Activated CD8-positive, alpha-beta T cell treated with anti-CD3 and anti-CD28 coated beads for 36 hours (primary cell): Measurements from ENCODE around the gene DYSF. TPM values are rescaled to one million over a fixed set of nuclear protein-coding genes. Genes with fewer than 3 reads are reported as not detected.

Experiments used
- ATAC-seq: fragments of 200-7000 bp; cut with Tn5 transposase; one replicate; pipeline ENCODE4 v1.10.0; 2021; ENCODE audit warnings: mild to moderate bottlenecking, moderate library complexity
- CTCF ChIA-PET: fragments of 350-600 bp; sonication (Branson Sonifier 250); formaldehyde crosslinking; loops from one replicate; lab custom pipeline; 2021; ENCODE audit warnings: antibody characterized with exemption; lab: Charles Lee
- POLR2A ChIA-PET: fragments of 350-600 bp; sonication (Branson Sonifier 250); formaldehyde crosslinking; loops from one replicate; lab custom pipeline; 2021; ENCODE audit warnings: antibody characterized with exemption; lab: Charles Lee
- DNase-seq: peaks from one replicate; pipeline ENCODE4 v3.0.0-alpha.2; 2020
- H3K27ac Mint-ChIP-seq: one replicate; pipeline ENCODE4 v1.8.0; 2021; ENCODE audit warnings: mild to moderate bottlenecking, mixed read lengths
- H3K27me3 Mint-ChIP-seq: one replicate; pipeline ENCODE4 v1.8.0; 2021; ENCODE audit warnings: mixed read lengths
- H3K36me3 Mint-ChIP-seq: one replicate; pipeline ENCODE4 v1.8.0; 2021; ENCODE audit warnings: low read depth, mixed read lengths
- H3K4me1 Mint-ChIP-seq: one replicate; pipeline ENCODE4 v1.8.0; 2021; ENCODE audit warnings: low read depth, mixed read lengths
- H3K4me3 Mint-ChIP-seq: one replicate; pipeline ENCODE4 v1.8.0; 2021; ENCODE audit warnings: mild to moderate bottlenecking, moderate library complexity, mixed read lengths
- H3K9me3 Mint-ChIP-seq: one replicate; pipeline ENCODE4 v1.8.0; 2021; ENCODE audit warnings: mixed read lengths
- intact Hi-C: fragments of 100-400 bp; cut with micrococcal nuclease; formaldehyde crosslinking; loops from one replicate; pipeline ENCODE4 v1.10.0; 2022
- total RNA-seq, 2 experiments: library from RNA; stranded (reverse); gene quantifications; one replicate each; pipeline ENCODE4 v1.2.3, GENCODE V29; 2021
- TF ChIP-seq, protein P1 (sequence below): fragments of 200-600 bp; IDR thresholded peaks from one replicate; pipeline ENCODE4 v1.8.0; 2022; ENCODE audit warnings: antibody characterized with exemption, mild to moderate bottlenecking

DYSF gene
- total RNA-seq, 2 experiments from 2014 or later: 3.5 to 3.8 TPM

DNA sequence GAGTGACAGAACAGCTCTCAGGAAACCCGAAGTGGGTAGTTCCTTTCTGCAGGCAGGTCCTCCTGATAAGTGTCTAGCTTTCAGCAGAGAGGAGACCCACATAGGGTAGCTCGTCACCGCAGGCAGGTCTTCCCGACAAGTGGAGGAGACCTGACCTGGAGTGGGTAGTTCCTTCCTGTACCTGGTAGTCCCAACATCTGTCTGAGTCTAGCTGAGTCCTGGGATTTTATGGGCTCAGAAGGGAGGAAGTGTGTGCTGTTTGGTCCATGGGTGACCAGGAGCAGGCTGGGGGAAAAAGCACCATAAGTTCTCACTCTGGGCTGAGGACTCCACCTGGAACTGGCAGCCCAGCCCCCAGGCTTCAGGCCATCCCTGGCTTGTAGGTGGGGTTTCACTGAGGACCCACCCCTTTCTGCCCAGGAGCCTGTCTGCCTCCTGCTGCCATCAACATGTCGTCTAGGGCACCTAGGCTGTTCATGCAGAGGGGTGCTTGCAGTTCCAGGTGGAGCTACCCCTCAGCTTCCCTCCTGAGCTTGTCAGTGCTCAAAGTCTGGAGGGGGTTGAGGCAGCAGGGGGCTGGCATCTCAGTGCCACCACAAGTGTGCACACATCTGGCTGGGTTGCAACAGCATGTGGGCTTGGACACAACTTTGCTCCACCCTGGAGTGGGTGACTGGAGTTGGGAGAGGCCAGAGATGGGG lies 9.4 kb downstream of the DYSF start:
- Mint-ChIP-seq H3K4me1 (peaks cover 4% of the 10 kb centered on the region), H3K9me3 (no peaks in the 10 kb centered on the region), H3K4me3 (no peak overlapping the region), H3K27ac (no peak overlapping the region), H3K36me3 (no peaks in the 10 kb centered on the region), H3K27me3 (peaks cover 12% of the 10 kb centered on the region)
- DNase-seq: no peak
- TF ChIP-seq, protein P1, sequence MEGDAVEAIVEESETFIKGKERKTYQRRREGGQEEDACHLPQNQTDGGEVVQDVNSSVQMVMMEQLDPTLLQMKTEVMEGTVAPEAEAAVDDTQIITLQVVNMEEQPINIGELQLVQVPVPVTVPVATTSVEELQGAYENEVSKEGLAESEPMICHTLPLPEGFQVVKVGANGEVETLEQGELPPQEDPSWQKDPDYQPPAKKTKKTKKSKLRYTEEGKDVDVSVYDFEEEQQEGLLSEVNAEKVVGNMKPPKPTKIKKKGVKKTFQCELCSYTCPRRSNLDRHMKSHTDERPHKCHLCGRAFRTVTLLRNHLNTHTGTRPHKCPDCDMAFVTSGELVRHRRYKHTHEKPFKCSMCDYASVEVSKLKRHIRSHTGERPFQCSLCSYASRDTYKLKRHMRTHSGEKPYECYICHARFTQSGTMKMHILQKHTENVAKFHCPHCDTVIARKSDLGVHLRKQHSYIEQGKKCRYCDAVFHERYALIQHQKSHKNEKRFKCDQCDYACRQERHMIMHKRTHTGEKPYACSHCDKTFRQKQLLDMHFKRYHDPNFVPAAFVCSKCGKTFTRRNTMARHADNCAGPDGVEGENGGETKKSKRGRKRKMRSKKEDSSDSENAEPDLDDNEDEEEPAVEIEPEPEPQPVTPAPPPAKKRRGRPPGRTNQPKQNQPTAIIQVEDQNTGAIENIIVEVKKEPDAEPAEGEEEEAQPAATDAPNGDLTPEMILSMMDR: no peak
- no peak for ATAC-seq
- intact Hi-C loops: no loop called here
- POLR2A ChIA-PET: no interaction called here
- CTCF ChIA-PET: interaction anchor here (1.5 to 4.6 kb wide), 4 partner anchors 13 to 48 kb away, joined by 3 to 39 read pairs (median 10); no protein-coding TSS in a partner anchor

DNA sequence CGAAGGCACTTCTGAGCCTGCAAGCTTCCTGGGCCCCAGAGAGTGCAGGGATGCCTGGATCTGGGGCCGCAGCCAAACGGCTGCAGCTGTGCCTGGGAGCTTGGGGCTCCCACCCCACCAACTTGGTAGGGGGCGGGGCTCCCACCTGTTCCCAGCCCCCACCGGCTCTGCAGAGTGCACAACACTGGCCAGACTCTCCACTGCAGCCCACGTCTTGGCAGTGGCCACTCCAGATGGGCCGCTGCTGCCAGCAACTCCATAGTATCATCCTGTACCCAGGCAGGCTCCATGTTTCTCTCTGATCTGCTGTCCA lies 9.9 kb downstream of the DYSF start:
- Mint-ChIP-seq H3K4me1 (peaks cover 4% of the 10 kb centered on the region), H3K36me3 (no peaks in the 10 kb centered on the region), H3K27me3 (peaks cover 14% of the 10 kb centered on the region), H3K4me3 (no peak overlapping the region), H3K9me3 (no peaks in the 10 kb centered on the region), H3K27ac (no peak overlapping the region)
- ChIA-PET CTCF (interaction anchor here (4.0 to 4.6 kb wide), 2 partner anchors 14 to 47 kb away, joined by 15 to 39 read pairs; no protein-coding TSS in a partner anchor), POLR2A (no interaction called here)
- DNase-seq (no peak), ATAC-seq (no peak)
- TF ChIP-seq, protein P1: no peak
- intact Hi-C loops: no loop called here

DNA sequence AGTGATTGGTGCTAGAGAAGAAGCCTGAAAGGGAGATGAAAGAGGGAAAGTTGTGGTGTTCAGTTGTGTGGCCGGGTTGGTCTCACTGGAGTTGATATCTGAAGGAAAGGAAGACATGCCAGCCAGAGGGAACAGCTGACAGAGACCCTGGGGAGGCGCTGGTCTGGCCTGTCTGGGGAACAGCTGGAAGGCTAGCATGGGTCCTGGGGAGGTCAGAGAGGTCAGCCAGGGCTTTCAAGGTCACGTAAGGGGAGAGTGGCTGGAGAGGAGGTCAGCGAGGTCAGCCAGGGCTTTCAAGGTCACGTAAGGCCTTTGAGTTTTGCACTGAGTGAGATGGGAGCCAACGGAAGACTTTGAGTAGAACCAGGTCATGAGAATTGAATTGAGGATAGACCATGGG lies 11.0 kb downstream of the DYSF start:
- Mint-ChIP-seq H3K27me3 (peaks cover 24% of the 10 kb centered on the region), H3K9me3 (no peaks in the 10 kb centered on the region), H3K27ac (no peak overlapping the region), H3K4me3 (no peak overlapping the region), H3K36me3 (no peaks in the 10 kb centered on the region), H3K4me1 (peaks cover 4% of the 10 kb centered on the region)
- intact Hi-C loops: no loop called here
- TF ChIP-seq, protein P1: no peak
- POLR2A ChIA-PET: no interaction called here
- CTCF ChIA-PET: no interaction called here
- ATAC-seq (no peak), DNase-seq (no peak)

DNA sequence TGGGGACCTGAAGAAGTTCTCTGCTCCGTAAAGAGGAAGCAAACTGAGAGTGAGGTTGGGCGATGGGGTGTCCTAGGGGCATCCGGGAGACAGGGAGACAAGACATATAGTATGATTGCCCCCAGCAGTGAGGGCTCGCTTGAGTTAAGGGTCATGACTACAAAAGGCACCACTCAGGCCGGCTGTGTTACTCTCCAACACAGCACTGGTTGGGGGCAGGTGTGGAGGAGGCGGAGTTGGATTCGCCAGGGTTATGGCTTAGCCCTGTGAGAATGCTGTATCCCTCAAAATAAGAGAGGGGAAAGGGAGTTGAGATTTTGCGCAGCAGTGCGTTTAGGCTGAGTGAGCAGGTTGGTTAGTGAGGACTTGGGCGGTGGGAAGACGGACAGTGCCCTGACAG lies 12.0 kb downstream of the DYSF start:
- no peaks in the 10 kb centered on the region for H3K36me3 Mint-ChIP-seq
- CTCF ChIA-PET: no interaction called here

DNA sequence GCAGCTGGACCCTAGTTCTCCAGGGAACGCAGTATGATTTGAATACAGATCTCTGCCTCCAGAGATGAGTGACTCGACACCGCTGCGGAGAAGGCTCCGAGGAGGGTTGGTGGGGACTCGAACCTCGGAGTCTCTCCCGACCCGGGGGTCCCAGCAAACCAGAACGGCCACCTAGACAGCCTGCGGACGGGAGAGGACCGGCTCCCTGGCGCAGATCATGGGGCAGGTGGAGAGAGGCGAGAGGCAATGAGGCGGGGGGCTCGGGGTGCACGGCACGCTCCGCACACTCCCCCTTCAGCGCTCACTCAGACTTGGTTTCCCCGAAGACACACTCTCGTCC lies 12.6 kb downstream of the DYSF start:
- ChIA-PET CTCF (interaction anchor here (1.0 to 2.1 kb wide), 4 partner anchors 9 to 166 kb away, joined by 3 to 6 read pairs (median 4); no protein-coding TSS in a partner anchor), POLR2A (interaction anchor here (1.2 to 1.3 kb wide), 2 partner anchors 9 to 24 kb away, joined by 3 read pairs; no protein-coding TSS in a partner anchor)
- DNase-seq: no peak
- no peak for ATAC-seq
- Mint-ChIP-seq H3K27me3 (peaks cover 28% of the 10 kb centered on the region), H3K4me1 (peaks cover 4% of the 10 kb centered on the region), H3K9me3 (no peaks in the 10 kb centered on the region), H3K4me3 (no peak overlapping the region), H3K36me3 (no peaks in the 10 kb centered on the region), H3K27ac (no peak overlapping the region)
- TF ChIP-seq, protein P1: no peak
- intact Hi-C loops: no loop called here

More for the DNA sequence above, 12.0 kb downstream of the DYSF start:
- H3K4me3 Mint-ChIP-seq: no peak overlapping the region
- no peaks in the 10 kb centered on the region for H3K9me3 Mint-ChIP-seq
- peaks cover 4% of the 10 kb centered on the region for H3K4me1 Mint-ChIP-seq
- TF ChIP-seq, protein P1: no peak
- H3K27ac Mint-ChIP-seq: no peak overlapping the region
- POLR2A ChIA-PET: interaction anchor here (1.2 kb wide), 1 partner anchor 25 kb away, joined by 3 read pairs; no protein-coding TSS in a partner anchor
- H3K27me3 Mint-ChIP-seq: peaks cover 28% of the 10 kb centered on the region
- ATAC-seq (no peak), DNase-seq (no peak)
- intact Hi-C loops: no loop called here
